Hypothalamus (tissue), 51 donors: ENCODE measurements around the gene RNU1-4.
"Not testable (repeated sequence)": the region's sequence is repeated elsewhere in the genome, so short reads cannot be mapped to it uniquely, and the experiment has no call there.

Source experiments
- DNase-seq, 51 donors: peaks; one replicate each; lab custom pipeline; 2025; lab: John Stamatoyannopoulos, UW

RNU1-4 gene

GRCh38 chr1:16764820-16765655 lies 24.7 kb downstream of the RNU1-4 start:
- peak in 9 of 51 donors; percentile 23 to 64 (median 44) for DNase-seq

GRCh38 chr1:16765731-16766605 lies 25.7 kb downstream of the RNU1-4 start:
- peak in 18 of 51 donors; percentile 7 to 64 (median 43) for DNase-seq

DNA sequence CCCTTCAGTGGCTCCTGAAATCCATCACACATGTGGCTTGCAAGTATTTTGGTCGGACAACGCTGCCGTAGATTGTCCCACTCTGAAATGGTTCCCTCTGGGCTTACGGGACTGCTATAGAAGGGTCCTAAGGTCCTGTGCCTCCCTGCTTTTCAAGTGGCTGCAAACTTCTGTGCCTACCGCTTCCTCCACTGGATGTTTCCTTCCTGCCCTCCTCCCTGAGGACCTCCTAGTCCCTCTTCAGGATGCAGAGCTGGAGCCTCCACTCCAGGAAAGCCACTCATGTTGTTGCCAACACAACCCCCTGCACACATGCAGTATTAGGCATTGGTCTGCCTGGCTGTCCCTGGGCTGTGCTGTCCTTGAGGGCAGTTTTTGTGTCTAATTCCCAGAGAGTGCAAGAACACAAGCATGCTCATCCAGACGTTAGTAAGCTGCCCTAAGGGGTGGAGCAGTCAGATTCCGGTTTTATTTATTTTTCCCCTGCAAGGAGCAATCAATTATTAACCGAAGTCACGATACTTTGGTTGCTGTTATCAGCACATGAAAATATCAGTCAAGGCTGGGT lies 26.5 kb downstream of the RNU1-4 start:
- DNase-seq, result not testable (repeated sequence)

DNA sequence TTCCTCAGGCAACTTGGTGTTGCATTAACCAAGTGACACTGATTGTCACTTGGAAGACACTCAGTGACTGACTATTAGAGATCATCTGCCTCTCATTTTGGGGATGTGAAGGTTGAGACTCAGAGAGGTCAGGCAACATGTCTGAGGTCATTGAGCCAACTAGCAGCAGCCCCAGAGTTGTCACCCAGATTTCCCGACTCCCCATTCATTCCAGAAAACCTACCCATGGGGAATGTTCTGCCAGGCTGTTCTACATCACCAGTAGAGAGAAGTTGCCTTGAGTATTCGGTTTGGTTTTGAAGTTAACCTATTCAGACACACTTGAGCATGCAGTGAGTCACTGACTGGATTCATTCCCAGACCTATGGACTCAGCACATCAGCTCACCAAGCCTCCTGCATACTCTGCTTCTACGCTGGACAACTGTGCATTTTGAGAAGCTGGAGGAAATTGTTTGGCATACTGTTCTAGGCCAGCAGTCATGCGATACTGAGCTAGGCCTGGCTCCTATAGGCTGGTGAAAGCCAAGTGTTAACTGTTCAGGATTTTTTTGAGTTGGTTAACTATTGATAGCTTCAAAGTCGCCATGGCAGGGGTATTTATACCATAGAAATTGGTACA lies 29.9 kb downstream of the RNU1-4 start:
- DNase-seq, result not testable (repeated sequence)

DNA sequence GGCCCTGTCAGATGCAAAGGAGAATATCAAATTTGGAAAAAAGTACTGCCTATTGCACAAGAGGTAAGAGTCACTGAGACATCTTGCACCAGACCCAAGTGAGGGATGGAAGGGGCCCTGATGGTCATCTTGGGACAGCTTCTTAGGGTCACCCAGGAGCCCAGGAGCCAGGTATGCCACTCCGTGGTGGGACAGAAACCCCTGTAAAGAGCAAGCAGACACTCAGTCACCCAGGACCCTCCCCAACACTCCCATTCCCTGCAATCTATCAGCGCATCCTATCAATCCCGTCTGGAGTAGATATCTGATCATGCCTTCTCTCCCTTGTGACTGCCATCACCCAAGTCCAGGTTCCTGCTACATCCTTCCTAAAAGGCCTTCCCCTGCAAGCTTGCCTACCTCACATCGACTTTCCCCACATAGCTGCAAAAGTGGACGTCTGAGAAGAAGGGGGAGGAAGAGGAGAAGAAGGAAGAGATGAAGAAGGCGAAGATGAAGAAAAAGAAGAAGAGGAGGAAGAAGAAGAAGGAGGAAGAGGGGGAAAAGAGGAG lies 30.7 kb downstream of the RNU1-4 start:
- not testable (repeated sequence) for DNase-seq

DNA sequence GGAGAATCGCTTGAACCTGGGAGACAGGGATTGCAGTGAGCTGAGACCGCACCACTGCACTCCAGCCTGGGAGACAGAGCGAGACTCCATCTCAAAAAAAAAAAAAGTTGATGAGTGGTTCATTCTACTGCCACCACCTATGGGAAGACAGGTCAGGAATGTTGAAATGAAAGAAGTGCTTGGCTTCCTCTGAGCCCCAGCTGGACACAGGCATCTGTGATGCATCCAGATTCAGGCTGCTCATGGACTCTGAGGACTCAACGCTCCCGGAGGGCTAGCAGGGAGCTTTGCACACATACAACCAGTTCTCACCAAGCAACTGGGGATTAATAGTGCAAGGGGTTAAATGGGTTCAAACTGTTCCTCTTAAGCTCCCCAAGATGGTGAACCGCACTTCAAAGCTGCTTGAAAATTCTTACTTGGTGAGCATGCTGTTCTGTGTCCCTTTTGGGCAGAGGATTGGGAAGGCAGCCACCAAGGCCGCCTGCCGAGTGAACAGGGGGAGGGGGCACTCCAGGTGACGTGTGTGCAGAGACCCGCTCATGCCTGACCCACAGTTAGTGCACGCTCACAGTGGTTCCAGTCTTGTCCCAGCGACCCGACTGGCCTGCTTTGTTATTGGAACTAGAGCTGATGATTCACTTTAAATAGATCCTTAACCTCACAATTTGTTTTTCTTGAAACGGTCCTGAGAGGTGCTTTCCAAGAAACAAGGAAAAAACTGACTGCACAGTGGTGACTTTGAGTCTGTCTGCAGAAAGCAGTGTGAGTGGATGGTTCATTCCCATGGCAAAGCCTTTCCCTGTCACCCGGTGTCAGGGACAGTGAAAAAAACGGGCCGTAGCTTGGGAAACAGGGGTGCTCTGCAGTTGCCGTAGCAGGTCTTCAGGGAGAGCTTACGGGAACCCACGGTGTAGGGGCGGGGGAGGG lies 32.2 kb downstream of the RNU1-4 start:
- DNase-seq, result peak in 6 of 51 donors; percentile 2 to 65 (median 25)

DNA sequence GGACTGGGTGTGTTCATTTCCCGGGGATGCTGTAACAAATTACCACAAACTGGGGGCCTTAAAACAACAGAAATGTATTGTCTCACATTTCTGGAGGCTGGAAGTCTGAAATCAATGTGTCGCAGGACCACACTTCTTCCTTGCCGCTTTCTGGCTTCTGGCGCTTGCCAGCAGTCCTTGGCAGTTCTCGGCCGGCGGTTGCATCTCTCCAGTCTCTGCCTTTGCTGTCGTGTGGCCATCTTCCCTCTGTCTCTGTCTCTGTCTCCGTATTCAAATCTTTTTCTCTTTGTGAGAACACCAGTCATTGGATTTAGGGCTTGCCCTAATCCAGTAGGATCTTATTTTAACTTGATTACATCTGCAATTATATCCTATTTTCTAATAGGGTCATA lies 32.9 kb downstream of the RNU1-4 start:
- DNase-seq, result not testable (repeated sequence)

GRCh38 chr1:16773723-16774122 lies 33.4 kb downstream of the RNU1-4 start:
- DNase-seq, result not testable (repeated sequence)

DNA sequence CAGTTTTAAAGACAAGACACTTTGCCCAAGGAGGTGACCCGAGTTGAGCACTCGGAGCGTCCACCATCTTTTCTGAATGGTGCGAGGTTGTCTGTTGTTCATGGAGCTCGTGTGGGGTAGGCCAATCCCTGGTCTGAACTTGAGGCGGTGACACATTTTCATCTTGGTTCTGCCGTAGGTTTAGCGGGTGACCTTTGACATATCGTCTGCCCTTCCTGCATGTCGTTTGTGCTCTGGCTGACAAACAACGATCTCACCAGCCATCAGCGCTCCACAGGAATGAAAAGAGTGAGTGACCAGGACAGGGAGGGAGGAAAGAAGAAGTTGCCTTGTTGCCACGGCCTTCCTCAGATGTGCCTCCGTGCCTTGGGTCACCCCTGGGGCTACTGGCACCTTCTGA lies 34.5 kb downstream of the RNU1-4 start:
- DNase-seq, result not testable (repeated sequence)

DNA sequence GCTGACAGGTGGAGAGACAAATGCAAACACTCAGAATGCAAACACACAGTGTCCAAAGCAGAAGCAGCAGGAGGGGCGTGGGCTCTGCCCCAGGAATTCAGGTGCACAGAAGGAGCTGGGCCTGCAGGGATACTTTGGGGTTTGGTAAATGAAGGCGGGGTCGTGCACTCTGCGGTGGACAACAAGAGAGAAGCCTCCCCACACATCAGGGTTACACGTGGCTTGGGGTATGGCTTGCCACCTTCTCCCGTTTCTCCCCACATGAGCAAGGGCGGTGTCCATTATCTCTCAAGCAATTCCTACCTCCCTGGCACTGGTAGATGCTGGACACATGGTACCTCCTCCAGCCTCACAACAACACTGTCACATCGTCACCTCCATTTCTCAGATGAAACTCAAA lies 35.0 kb downstream of the RNU1-4 start:
- not testable (repeated sequence) for DNase-seq

GRCh38 chr1:16776248-16776647 lies 35.9 kb downstream of the RNU1-4 start:
- not testable (repeated sequence) for DNase-seq

DNA sequence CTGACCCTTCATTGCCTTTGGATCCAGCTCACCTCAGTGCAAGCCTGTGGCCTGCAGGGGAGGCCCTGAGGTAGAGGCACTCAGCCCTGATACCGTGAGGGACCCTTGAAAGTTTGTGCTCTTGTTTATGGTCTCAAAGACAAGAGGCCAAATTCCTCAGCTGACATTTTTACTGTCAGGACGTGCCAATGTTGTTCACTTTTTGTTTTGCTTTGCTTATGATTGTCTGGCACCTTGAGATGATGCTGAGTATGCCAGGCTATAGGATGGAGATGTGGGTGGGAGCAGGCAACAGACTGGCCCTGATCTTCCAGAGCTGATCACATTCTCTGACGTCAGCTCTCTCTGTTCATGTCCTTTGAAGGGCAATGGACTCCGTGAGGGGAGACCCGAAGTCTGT lies 36.5 kb downstream of the RNU1-4 start:
- DNase-seq, result not testable (repeated sequence)

- DNase-seq, result not testable (repeated sequence)
These were observed 37.5 kb downstream of the RNU1-4 start for GRCh38 chr1:16777821-16778220.

DNA sequence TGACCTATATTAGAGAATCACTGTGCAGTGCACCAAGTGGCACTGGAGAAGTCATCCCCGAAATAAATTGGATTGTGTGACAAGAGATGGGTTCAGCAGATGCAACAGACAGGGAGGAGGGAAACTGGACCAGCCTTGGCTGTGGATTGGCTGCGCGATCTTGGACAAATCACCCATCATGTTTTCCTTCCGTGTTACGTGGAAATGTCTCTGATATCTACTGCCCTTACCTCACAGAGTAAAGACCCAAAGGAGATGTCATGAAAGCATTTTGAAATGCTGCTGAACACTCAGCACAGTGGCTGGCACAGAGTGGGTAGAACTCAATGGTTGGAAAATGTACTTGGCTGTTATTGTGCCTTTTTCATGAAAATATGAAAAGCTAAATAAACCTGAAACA lies 39.2 kb downstream of the RNU1-4 start:
- not testable (repeated sequence) for DNase-seq

DNA sequence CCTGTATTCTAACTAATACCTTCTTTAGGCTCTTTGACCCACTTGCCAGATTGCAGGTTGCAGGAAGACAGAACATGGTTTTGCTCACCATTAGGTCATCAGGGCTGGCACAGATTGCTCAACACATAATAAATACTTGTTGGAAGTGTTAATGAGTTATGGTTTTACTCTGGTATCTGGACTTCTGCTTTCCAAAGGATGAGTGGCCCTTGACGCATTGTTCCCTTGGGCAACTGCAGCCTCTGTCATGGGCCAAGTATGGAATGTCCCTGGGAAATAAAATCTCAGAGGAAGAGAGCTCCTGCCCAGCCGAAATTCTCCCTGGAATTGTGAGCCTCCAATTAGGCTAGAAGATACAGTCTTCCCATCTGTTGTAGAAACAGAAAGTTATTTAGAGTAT lies 40.7 kb downstream of the RNU1-4 start:
- not testable (repeated sequence) for DNase-seq

DNA sequence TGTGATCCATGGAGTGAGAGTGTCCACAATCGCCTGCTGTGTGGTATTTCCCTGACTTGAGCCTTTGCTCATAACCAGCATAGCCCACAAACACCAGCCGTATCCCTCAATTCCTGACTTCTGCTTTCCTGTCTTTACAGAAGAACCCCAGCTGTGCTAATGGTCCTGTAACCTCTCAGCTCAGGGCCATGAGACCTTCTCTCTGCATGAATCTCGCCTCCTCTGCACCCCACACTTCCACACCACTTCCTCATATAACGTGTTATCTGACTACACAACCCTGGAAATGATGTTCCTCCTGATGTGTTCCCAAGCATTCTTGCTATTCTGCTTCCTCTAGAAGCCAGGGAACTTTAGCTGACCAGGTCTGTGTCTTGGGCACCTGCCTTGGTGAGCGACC lies 41.3 kb downstream of the RNU1-4 start:
- DNase-seq, result not testable (repeated sequence)

GRCh38 chr1:16784955-16785354 lies 44.6 kb downstream of the RNU1-4 start:
- DNase-seq, result not testable (repeated sequence)

DNA sequence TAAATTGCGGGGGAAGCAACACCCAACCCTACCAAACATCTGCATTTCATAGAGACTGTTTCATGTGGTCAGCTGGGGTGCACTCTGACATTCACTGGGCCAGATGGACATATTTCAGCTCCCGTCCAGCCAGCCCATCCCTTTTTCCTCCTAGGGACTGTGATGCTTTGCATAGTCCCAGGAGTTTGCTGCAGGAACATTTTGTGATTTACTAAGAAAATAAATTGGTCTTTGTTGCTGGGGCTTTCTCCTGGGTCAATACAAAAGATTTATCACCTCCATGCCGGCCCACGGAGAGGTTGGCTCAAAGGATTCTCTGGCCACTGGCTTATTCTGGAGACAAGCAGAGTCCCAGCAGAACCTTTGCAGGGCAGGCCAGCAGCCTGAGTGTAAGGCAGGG lies 46.0 kb downstream of the RNU1-4 start:
- not testable (repeated sequence) for DNase-seq

- not testable (repeated sequence) for DNase-seq
These were observed 46.9 kb downstream of the RNU1-4 start for GRCh38 chr1:16787175-16787574.
